Measurements from ENCODE around the gene PEX26. TPM values are rescaled to one million over a fixed set of nuclear protein-coding genes. Genes with fewer than 3 reads are reported as not detected.

The PEX26 gene
- total and polyA plus RNA-seq, 2 of the 13 experiments (the other 11 are each of a cell fraction or from before 2014, with no cell fraction given) = 10.6 to 25.1 TPM

DNA sequence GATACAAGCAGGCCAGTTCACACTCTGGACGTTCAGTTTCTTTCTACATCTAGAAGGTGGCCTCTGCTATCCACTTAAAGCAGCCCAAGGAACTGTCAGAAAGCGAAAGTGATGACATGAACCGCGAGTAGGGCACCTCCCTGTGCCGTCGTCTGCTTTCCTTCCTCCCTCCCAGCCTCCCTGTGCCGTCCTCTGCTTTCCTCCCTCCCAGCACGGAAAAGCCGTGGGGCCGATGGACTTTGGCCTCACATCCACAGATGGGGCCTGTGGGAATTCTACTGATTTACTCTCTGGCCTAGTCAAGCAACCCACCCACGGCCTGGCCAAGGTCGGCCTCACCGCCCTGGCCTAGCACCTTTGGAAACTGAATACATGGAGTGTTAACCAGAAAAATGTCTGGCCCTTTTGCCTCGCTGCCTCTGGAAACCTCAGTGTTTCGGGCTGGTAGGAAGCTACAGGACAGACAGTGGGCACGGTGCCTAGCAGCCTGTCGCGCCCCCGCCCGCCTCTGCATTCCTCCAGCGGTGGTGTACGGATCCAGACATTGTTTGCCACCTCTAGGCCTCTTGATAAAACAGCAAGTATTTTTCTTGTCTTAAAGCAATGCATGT, 14.2 kb downstream of the PEX26 start (continued):
- TF ChIP-seq, protein P1, sequence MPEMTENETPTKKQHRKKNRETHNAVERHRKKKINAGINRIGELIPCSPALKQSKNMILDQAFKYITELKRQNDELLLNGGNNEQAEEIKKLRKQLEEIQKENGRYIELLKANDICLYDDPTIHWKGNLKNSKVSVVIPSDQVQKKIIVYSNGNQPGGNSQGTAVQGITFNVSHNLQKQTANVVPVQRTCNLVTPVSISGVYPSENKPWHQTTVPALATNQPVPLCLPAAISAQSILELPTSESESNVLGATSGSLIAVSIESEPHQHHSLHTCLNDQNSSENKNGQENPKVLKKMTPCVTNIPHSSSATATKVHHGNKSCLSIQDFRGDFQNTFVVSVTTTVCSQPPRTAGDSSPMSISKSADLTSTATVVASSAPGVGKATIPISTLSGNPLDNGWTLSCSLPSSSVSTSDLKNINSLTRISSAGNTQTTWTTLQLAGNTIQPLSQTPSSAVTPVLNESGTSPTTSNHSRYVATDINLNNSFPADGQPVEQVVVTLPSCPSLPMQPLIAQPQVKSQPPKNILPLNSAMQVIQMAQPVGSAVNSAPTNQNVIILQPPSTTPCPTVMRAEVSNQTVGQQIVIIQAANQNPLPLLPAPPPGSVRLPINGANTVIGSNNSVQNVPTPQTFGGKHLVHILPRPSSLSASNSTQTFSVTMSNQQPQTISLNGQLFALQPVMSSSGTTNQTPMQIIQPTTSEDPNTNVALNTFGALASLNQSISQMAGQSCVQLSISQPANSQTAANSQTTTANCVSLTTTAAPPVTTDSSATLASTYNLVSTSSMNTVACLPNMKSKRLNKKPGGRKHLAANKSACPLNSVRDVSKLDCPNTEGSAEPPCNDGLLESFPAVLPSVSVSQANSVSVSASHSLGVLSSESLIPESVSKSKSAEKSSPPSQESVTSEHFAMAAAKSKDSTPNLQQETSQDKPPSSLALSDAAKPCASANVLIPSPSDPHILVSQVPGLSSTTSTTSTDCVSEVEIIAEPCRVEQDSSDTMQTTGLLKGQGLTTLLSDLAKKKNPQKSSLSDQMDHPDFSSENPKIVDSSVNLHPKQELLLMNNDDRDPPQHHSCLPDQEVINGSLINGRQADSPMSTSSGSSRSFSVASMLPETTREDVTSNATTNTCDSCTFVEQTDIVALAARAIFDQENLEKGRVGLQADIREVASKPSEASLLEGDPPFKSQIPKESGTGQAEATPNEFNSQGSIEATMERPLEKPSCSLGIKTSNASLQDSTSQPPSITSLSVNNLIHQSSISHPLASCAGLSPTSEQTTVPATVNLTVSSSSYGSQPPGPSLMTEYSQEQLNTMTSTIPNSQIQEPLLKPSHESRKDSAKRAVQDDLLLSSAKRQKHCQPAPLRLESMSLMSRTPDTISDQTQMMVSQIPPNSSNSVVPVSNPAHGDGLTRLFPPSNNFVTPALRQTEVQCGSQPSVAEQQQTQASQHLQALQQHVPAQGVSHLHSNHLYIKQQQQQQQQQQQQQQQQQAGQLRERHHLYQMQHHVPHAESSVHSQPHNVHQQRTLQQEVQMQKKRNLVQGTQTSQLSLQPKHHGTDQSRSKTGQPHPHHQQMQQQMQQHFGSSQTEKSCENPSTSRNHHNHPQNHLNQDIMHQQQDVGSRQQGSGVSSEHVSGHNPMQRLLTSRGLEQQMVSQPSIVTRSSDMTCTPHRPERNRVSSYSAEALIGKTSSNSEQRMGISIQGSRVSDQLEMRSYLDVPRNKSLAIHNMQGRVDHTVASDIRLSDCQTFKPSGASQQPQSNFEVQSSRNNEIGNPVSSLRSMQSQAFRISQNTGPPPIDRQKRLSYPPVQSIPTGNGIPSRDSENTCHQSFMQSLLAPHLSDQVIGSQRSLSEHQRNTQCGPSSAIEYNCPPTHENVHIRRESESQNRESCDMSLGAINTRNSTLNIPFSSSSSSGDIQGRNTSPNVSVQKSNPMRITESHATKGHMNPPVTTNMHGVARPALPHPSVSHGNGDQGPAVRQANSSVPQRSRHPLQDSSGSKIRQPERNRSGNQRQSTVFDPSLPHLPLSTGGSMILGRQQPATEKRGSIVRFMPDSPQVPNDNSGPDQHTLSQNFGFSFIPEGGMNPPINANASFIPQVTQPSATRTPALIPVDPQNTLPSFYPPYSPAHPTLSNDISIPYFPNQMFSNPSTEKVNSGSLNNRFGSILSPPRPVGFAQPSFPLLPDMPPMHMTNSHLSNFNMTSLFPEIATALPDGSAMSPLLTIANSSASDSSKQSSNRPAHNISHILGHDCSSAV (CRISPR knock-in tag; IDR thresholded peaks at IDR 0.05; ENCODE audit: borderline replicate concordance) = no peak
- TF ChIP-seq DMAP1 (CRISPR knock-in tag; IDR thresholded peaks at IDR 0.05) (peak; percentile 47; the same call in 1 of the 2 replicates), ZSCAN20 (CRISPR knock-in tag; IDR thresholded peaks at IDR 0.05; ENCODE audit: borderline replicate concordance) (no peak), KLF6 (CRISPR knock-in tag; IDR thresholded peaks at IDR 0.05) (0 out of 2 replicates have a peak, but pooled peaks have one; percentile 34), YEATS4 (CRISPR knock-in tag; IDR thresholded peaks at IDR 0.05; ENCODE audit: borderline replicate concordance) (peak; percentile 52; the same call in 1 of the 2 replicates), AGO2 (optimal IDR thresholded peaks at IDR 0.05; ENCODE audit: low read depth, low read length) (peak; percentile 60), ZNF614 (CRISPR knock-in tag; IDR thresholded peaks at IDR 0.05; ENCODE audit: borderline replicate concordance) (peak; percentile 65; the same call in 1 of the 2 replicates)
- TF ChIP-seq, protein P2, sequence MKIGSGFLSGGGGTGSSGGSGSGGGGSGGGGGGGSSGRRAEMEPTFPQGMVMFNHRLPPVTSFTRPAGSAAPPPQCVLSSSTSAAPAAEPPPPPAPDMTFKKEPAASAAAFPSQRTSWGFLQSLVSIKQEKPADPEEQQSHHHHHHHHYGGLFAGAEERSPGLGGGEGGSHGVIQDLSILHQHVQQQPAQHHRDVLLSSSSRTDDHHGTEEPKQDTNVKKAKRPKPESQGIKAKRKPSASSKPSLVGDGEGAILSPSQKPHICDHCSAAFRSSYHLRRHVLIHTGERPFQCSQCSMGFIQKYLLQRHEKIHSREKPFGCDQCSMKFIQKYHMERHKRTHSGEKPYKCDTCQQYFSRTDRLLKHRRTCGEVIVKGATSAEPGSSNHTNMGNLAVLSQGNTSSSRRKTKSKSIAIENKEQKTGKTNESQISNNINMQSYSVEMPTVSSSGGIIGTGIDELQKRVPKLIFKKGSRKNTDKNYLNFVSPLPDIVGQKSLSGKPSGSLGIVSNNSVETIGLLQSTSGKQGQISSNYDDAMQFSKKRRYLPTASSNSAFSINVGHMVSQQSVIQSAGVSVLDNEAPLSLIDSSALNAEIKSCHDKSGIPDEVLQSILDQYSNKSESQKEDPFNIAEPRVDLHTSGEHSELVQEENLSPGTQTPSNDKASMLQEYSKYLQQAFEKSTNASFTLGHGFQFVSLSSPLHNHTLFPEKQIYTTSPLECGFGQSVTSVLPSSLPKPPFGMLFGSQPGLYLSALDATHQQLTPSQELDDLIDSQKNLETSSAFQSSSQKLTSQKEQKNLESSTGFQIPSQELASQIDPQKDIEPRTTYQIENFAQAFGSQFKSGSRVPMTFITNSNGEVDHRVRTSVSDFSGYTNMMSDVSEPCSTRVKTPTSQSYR (CRISPR knock-in tag; IDR thresholded peaks at IDR 0.05; ENCODE audit: borderline replicate concordance) = peak; percentile 23; the same call in 1 of the 2 replicates
- TF ChIP-seq, protein P3, sequence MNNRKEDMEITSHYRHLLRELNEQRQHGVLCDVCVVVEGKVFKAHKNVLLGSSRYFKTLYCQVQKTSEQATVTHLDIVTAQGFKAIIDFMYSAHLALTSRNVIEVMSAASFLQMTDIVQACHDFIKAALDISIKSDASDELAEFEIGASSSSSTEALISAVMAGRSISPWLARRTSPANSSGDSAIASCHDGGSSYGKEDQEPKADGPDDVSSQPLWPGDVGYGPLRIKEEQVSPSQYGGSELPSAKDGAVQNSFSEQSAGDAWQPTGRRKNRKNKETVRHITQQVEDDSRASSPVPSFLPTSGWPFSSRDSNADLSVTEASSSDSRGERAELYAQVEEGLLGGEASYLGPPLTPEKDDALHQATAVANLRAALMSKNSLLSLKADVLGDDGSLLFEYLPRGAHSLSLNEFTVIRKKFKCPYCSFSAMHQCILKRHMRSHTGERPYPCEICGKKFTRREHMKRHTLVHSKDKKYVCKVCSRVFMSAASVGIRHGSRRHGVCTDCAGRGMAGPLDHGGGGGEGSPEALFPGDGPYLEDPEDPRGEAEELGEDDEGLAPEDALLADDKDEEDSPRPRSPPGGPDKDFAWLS (CRISPR knock-in tag; IDR thresholded peaks at IDR 0.05; ENCODE audit: borderline replicate concordance) = no peak
- TF ChIP-seq, protein P4, sequence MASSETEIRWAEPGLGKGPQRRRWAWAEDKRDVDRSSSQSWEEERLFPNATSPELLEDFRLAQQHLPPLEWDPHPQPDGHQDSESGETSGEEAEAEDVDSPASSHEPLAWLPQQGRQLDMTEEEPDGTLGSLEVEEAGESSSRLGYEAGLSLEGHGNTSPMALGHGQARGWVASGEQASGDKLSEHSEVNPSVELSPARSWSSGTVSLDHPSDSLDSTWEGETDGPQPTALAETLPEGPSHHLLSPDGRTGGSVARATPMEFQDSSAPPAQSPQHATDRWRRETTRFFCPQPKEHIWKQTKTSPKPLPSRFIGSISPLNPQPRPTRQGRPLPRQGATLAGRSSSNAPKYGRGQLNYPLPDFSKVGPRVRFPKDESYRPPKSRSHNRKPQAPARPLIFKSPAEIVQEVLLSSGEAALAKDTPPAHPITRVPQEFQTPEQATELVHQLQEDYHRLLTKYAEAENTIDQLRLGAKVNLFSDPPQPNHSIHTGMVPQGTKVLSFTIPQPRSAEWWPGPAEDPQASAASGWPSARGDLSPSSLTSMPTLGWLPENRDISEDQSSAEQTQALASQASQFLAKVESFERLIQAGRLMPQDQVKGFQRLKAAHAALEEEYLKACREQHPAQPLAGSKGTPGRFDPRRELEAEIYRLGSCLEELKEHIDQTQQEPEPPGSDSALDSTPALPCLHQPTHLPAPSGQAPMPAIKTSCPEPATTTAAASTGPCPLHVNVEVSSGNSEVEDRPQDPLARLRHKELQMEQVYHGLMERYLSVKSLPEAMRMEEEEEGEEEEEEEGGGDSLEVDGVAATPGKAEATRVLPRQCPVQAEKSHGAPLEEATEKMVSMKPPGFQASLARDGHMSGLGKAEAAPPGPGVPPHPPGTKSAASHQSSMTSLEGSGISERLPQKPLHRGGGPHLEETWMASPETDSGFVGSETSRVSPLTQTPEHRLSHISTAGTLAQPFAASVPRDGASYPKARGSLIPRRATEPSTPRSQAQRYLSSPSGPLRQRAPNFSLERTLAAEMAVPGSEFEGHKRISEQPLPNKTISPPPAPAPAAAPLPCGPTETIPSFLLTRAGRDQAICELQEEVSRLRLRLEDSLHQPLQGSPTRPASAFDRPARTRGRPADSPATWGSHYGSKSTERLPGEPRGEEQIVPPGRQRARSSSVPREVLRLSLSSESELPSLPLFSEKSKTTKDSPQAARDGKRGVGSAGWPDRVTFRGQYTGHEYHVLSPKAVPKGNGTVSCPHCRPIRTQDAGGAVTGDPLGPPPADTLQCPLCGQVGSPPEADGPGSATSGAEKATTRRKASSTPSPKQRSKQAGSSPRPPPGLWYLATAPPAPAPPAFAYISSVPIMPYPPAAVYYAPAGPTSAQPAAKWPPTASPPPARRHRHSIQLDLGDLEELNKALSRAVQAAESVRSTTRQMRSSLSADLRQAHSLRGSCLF (CRISPR knock-in tag; IDR thresholded peaks at IDR 0.05; ENCODE audit: borderline replicate concordance) = no peak
